Measurements from ENCODE around the gene HSD17B12.

Gene HSD17B12

DNA sequence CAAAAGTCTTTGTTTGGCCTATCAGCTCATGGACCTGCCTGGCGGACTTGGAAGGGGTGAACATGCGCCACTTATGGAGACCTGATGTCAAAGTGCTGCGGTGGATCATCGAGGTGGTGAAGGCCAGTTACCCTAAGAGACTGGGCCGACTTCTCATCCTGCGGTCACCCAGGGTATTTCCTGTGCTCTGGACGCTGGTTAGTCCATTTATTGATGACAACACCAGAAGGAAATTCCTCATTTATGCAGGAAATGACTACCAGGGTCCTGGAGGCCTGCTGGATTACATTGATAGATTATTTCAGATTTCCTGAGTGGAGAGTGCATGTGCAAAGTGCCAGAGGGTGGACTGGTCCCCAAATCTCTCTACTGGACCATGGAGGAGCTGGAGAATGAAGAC is 218.0 kb downstream of the HSD17B12 start:
- Histone ChIP-seq H3K4me1 (ENCODE audit: control extremely low read depth in 1 of 4, control insufficient read depth in 4 of 4, insufficient read depth in 4 of 4, low read length in 3 of 4) (no peaks in the 10 kb centered on the region), H3K36me3 (ENCODE audit: control insufficient read depth in 4 of 4, insufficient read depth in 4 of 4, low read length in 3 of 4) (peaks cover 17 to 84% (median 48%) of the 10 kb centered on the region in 4 experiments), H3K4me3 (ENCODE audit: control insufficient read depth in 1 of 7, extremely low read depth in 1 of 7, insufficient read depth in 4 of 7, low read depth in 2 of 7, low read length in 6 of 7) (no peak overlapping the region), H3K27me3 (replicated peaks in 2 of 5; ENCODE audit: control insufficient read depth in 4 of 5, insufficient read depth in 5 of 5, low read length in 4 of 5) (no peaks in the 10 kb centered on the region), H3K9me3 (ENCODE audit: control extremely low read depth in 1 of 5, control insufficient read depth in 4 of 5, insufficient read depth in 2 of 5, low read depth in 1 of 5, low read length in 4 of 5) (peaks cover 0 to 8% (median 0%) of the 10 kb centered on the region in 5 experiments), H3K27ac (ENCODE audit: insufficient read depth in 1 of 2, low read depth in 1 of 2, low read length in 2 of 2, poor library complexity in 1 of 2, severe bottlenecking in 2 of 2) (no peak overlapping the region)
- POLR2A ChIA-PET: no interaction called here
- WGBS (ENCODE audit: insufficient coverage): 95% methylated on average over 7 of the region's 7 CpGs
- CTCF ChIA-PET: interaction anchor here (1.4 to 2.1 kb wide), 2 partner anchors 11 to 47 kb away, joined by 4 read pairs; no protein-coding TSS in a partner anchor
- DNase-seq: no peak

DNA sequence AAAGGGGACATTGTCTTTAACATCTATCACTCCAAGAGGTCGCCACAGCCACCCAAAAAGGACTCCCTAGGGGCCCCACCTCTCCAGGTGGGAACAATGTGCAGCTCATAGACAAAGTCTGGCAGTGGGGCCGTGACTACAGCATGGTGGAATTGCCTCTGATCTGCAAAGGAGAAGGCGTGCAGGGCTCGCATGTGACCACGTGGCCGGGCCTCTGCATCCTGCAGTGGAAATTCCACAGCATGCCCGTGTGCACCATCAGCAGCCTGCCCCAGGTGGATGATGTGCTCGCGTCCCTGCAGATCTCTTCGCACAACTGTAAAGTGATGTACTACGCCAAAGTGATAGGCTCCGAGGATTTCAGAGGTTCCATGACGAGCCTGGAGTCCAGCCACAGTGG is 218.6 kb downstream of the HSD17B12 start:
- WGBS (ENCODE audit: insufficient coverage): 92% methylated on average over 13 of the region's 13 CpGs
- CTCF ChIA-PET: interaction anchor here (1.3 to 2.1 kb wide), 3 partner anchors 9 to 46 kb away, joined by 4 read pairs; no protein-coding TSS in a partner anchor

DNA sequence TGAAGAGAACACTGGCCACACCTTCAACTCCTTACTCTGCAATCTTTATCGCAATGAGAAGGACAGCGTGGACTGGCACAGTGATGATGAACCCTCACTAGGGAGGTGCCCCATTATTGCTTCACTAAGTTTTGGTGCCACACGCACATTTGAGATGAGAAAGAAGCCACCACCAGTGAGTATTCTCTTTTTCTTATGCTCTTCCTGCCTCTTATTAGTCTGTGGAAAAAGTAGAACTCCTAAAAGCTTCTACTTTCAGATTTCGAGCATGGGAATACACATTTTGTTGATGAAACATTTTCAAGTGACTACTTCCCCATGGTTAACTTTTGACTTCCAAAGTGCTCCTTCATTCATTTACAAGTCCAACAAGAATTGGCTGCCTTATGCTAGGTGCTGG is 221.0 kb downstream of the HSD17B12 start:
- no peak for DNase-seq
- Histone ChIP-seq H3K27ac (ENCODE audit: insufficient read depth in 1 of 2, low read depth in 1 of 2, low read length in 2 of 2, poor library complexity in 1 of 2, severe bottlenecking in 2 of 2) (no peak overlapping the region), H3K27me3 (replicated peaks in 2 of 5; ENCODE audit: control insufficient read depth in 4 of 5, insufficient read depth in 5 of 5, low read length in 4 of 5) (no peaks in the 10 kb centered on the region), H3K4me1 (ENCODE audit: control extremely low read depth in 1 of 4, control insufficient read depth in 4 of 4, insufficient read depth in 4 of 4, low read length in 3 of 4) (no peaks in the 10 kb centered on the region), H3K9me3 (ENCODE audit: control extremely low read depth in 1 of 5, control insufficient read depth in 4 of 5, insufficient read depth in 2 of 5, low read depth in 1 of 5, low read length in 4 of 5) (peaks cover 0 to 8% (median 0%) of the 10 kb centered on the region in 5 experiments), H3K4me3 (ENCODE audit: control insufficient read depth in 1 of 7, extremely low read depth in 1 of 7, insufficient read depth in 4 of 7, low read depth in 2 of 7, low read length in 6 of 7) (no peak overlapping the region), H3K36me3 (ENCODE audit: control insufficient read depth in 4 of 4, insufficient read depth in 4 of 4, low read length in 3 of 4) (peaks cover 21 to 75% (median 42%) of the 10 kb centered on the region in 4 experiments)
- 97% methylated on average over 3 of the region's 4 CpGs for WGBS (ENCODE audit: insufficient coverage)
- CTCF ChIA-PET: no interaction called here
- POLR2A ChIA-PET: no interaction called here

More for the DNA sequence above, 218.6 kb downstream of the HSD17B12 start:
- no peak overlapping the region for H3K4me3 ChIP-seq (ENCODE audit: control insufficient read depth in 1 of 7, extremely low read depth in 1 of 7, insufficient read depth in 4 of 7, low read depth in 2 of 7, low read length in 6 of 7)
- H3K36me3 ChIP-seq (ENCODE audit: control insufficient read depth in 4 of 4, insufficient read depth in 4 of 4, low read length in 3 of 4): peaks cover 22 to 84% (median 46%) of the 10 kb centered on the region in 4 experiments
- no peak overlapping the region for H3K27ac ChIP-seq (ENCODE audit: insufficient read depth in 1 of 2, low read depth in 1 of 2, low read length in 2 of 2, poor library complexity in 1 of 2, severe bottlenecking in 2 of 2)
- no peaks in the 10 kb centered on the region for H3K27me3 ChIP-seq (replicated peaks in 2 of 5; ENCODE audit: control insufficient read depth in 4 of 5, insufficient read depth in 5 of 5, low read length in 4 of 5)
- H3K4me1 ChIP-seq (ENCODE audit: control extremely low read depth in 1 of 4, control insufficient read depth in 4 of 4, insufficient read depth in 4 of 4, low read length in 3 of 4): no peaks in the 10 kb centered on the region
- POLR2A ChIA-PET: no interaction called here
- DNase-seq: no peak
- H3K9me3 ChIP-seq (ENCODE audit: control extremely low read depth in 1 of 5, control insufficient read depth in 4 of 5, insufficient read depth in 2 of 5, low read depth in 1 of 5, low read length in 4 of 5): peaks cover 0 to 8% (median 0%) of the 10 kb centered on the region in 5 experiments

- no peak overlapping the region for H3K27ac ChIP-seq (ENCODE audit: insufficient read depth in 1 of 2, low read depth in 1 of 2, low read length in 2 of 2, poor library complexity in 1 of 2, severe bottlenecking in 2 of 2)
- no peaks in the 10 kb centered on the region for H3K27me3 ChIP-seq (replicated peaks in 2 of 5; ENCODE audit: control insufficient read depth in 4 of 5, insufficient read depth in 5 of 5, low read length in 4 of 5)
- ChIA-PET POLR2A (no interaction called here), CTCF (interaction anchor here (1.8 kb wide), 1 partner anchor 14 kb away, joined by 6 read pairs; no protein-coding TSS in a partner anchor)
- WGBS (ENCODE audit: insufficient coverage): 88% methylated on average over 1 of the region's 2 CpGs
- H3K36me3 ChIP-seq (ENCODE audit: control insufficient read depth in 4 of 4, insufficient read depth in 4 of 4, low read length in 3 of 4): peaks cover 16 to 70% (median 44%) of the 10 kb centered on the region in 4 experiments
- no peak for DNase-seq
- no peaks in the 10 kb centered on the region for H3K4me1 ChIP-seq (ENCODE audit: control extremely low read depth in 1 of 4, control insufficient read depth in 4 of 4, insufficient read depth in 4 of 4, low read length in 3 of 4)
- H3K4me3 ChIP-seq (ENCODE audit: control insufficient read depth in 1 of 7, extremely low read depth in 1 of 7, insufficient read depth in 4 of 7, low read depth in 2 of 7, low read length in 6 of 7): no peak overlapping the region
- peaks cover 0 to 8% (median 0%) of the 10 kb centered on the region in 5 experiments for H3K9me3 ChIP-seq (ENCODE audit: control extremely low read depth in 1 of 5, control insufficient read depth in 4 of 5, insufficient read depth in 2 of 5, low read depth in 1 of 5, low read length in 4 of 5)
Observed at GRCh38 chr11:43903078-43903477, 222.5 kb downstream of the HSD17B12 start.

DNA sequence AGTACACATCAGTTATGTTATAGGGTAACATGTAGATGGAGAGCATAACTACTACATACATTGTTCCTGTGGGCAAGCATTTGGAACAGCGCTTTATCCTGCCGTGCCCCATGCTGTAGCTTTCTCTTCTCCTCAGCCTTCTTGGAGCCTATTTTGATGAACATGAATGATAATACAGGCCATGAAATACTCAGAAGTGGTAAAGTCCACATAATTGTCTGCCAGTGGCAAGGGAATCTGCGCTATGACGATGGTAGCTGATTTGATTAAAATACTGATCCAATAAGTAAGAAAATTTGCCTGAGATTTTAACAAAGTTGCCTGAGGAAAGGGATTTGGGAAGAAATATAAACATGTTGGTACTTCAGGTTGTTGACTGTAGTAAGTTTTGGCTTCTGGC is 223.4 kb downstream of the HSD17B12 start:
- CTCF ChIA-PET: interaction anchor here (1.0 to 1.8 kb wide), 2 partner anchors 15 to 34 kb away, joined by 3 to 6 read pairs; no protein-coding TSS in a partner anchor
- no peaks in the 10 kb centered on the region for H3K27me3 ChIP-seq (replicated peaks in 2 of 5; ENCODE audit: control insufficient read depth in 4 of 5, insufficient read depth in 5 of 5, low read length in 4 of 5)
- H3K4me3 ChIP-seq (ENCODE audit: control insufficient read depth in 1 of 7, extremely low read depth in 1 of 7, insufficient read depth in 4 of 7, low read depth in 2 of 7, low read length in 6 of 7): no peak overlapping the region
- H3K36me3 ChIP-seq (ENCODE audit: control insufficient read depth in 4 of 4, insufficient read depth in 4 of 4, low read length in 3 of 4): peaks cover 16 to 70% (median 45%) of the 10 kb centered on the region in 4 experiments
- POLR2A ChIA-PET: no interaction called here
- no peak for DNase-seq
- H3K9me3 ChIP-seq (ENCODE audit: control extremely low read depth in 1 of 5, control insufficient read depth in 4 of 5, insufficient read depth in 2 of 5, low read depth in 1 of 5, low read length in 4 of 5): peaks cover 0 to 5% (median 0%) of the 10 kb centered on the region in 5 experiments
- no peaks in the 10 kb centered on the region for H3K4me1 ChIP-seq (ENCODE audit: control extremely low read depth in 1 of 4, control insufficient read depth in 4 of 4, insufficient read depth in 4 of 4, low read length in 3 of 4)
- 100% methylated on average over 4 of the region's 4 CpGs for WGBS (ENCODE audit: insufficient coverage)
- H3K27ac ChIP-seq (ENCODE audit: insufficient read depth in 1 of 2, low read depth in 1 of 2, low read length in 2 of 2, poor library complexity in 1 of 2, severe bottlenecking in 2 of 2): no peak overlapping the region

GRCh38 chr11:43904742-43905535 is 224.4 kb downstream of the HSD17B12 start:
- no peak for DNase-seq
- peaks cover 19 to 70% (median 43%) of the 10 kb centered on the region in 4 experiments for H3K36me3 ChIP-seq (ENCODE audit: control insufficient read depth in 4 of 4, insufficient read depth in 4 of 4, low read length in 3 of 4)
- CTCF ChIA-PET: interaction anchor here (0.8 to 1.4 kb wide), 3 partner anchors 13 to 26 kb away, joined by 3 to 5 read pairs (median 3); no protein-coding TSS in a partner anchor

DNA sequence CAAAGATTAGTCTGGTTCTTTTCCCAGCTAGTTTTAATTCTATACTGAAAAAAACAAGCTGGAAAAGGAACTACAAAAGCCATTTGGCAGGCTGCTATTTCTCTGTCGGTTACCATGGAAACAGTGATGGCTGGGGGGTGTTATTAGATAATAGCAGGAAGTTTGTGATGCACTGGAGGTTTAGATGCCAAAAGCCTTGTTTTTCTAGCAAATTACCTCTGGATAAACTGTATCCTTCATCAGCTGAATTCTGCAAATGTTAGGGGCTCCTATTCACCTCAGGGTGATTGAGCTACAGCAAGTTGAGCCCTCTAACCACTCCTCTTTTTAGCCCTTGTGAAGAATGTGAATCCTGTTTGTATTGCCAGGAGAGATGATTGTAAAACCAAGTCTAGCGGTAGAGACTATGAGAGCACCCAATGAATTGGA is 225.3 kb downstream of the HSD17B12 start:
- H3K27me3 ChIP-seq (replicated peaks in 2 of 5; ENCODE audit: control insufficient read depth in 4 of 5, insufficient read depth in 5 of 5, low read length in 4 of 5): no peaks in the 10 kb centered on the region
- DNase-seq: peak; percentile 9 to 58 (median 43)
- H3K27ac ChIP-seq (ENCODE audit: insufficient read depth in 1 of 2, low read depth in 1 of 2, low read length in 2 of 2, poor library complexity in 1 of 2, severe bottlenecking in 2 of 2): no peak overlapping the region
- H3K36me3 ChIP-seq (ENCODE audit: control insufficient read depth in 4 of 4, insufficient read depth in 4 of 4, low read length in 3 of 4): peaks cover 15 to 76% (median 45%) of the 10 kb centered on the region in 4 experiments
- no peak overlapping the region for H3K4me3 ChIP-seq (ENCODE audit: control insufficient read depth in 1 of 7, extremely low read depth in 1 of 7, insufficient read depth in 4 of 7, low read depth in 2 of 7, low read length in 6 of 7)
- POLR2A ChIA-PET: no interaction called here
- H3K9me3 ChIP-seq (ENCODE audit: control extremely low read depth in 1 of 5, control insufficient read depth in 4 of 5, insufficient read depth in 2 of 5, low read depth in 1 of 5, low read length in 4 of 5): no peaks in the 10 kb centered on the region
- no peaks in the 10 kb centered on the region for H3K4me1 ChIP-seq (ENCODE audit: control extremely low read depth in 1 of 4, control insufficient read depth in 4 of 4, insufficient read depth in 4 of 4, low read length in 3 of 4)
- 93% methylated on average over 2 of the region's 2 CpGs for WGBS (ENCODE audit: insufficient coverage)
- CTCF ChIA-PET: interaction anchor here (1.1 to 1.4 kb wide), 2 partner anchors 12 to 16 kb away, joined by 3 to 5 read pairs; no protein-coding TSS in a partner anchor

More at GRCh38 chr11:43904742-43905535, 224.4 kb downstream of the HSD17B12 start:
- Histone ChIP-seq H3K4me3 (ENCODE audit: control insufficient read depth in 1 of 7, extremely low read depth in 1 of 7, insufficient read depth in 4 of 7, low read depth in 2 of 7, low read length in 6 of 7) (no peak overlapping the region), H3K9me3 (ENCODE audit: control extremely low read depth in 1 of 5, control insufficient read depth in 4 of 5, insufficient read depth in 2 of 5, low read depth in 1 of 5, low read length in 4 of 5) (no peaks in the 10 kb centered on the region), H3K4me1 (ENCODE audit: control extremely low read depth in 1 of 4, control insufficient read depth in 4 of 4, insufficient read depth in 4 of 4, low read length in 3 of 4) (no peaks in the 10 kb centered on the region), H3K27ac (ENCODE audit: insufficient read depth in 1 of 2, low read depth in 1 of 2, low read length in 2 of 2, poor library complexity in 1 of 2, severe bottlenecking in 2 of 2) (no peak overlapping the region), H3K27me3 (replicated peaks in 2 of 5; ENCODE audit: control insufficient read depth in 4 of 5, insufficient read depth in 5 of 5, low read length in 4 of 5) (no peaks in the 10 kb centered on the region)
- POLR2A ChIA-PET: no interaction called here
- WGBS (ENCODE audit: insufficient coverage): 93% methylated on average over 10 of the region's 10 CpGs

Data from common myeloid progenitor, CD34-positive (primary cell).